Suprapubic skin (tissue), 4 donors: ENCODE results near the gene AXDND1. TPM values are rescaled to one million over a fixed set of nuclear protein-coding genes. Genes with fewer than 3 reads are reported as not detected.

Experiments used
- DNase-seq, 2 donors: peaks; one replicate each; pipeline ENCODE4 v3.0.0-alpha.2; 2019; ENCODE audit warnings: low spot score in 2 of 2
- H3K27ac ChIP-seq: fragments of 200-600 bp; sonication (generic); one replicate; pipeline ENCODE4 v1.5.1; 2019
- H3K27me3 ChIP-seq: fragments of 200-600 bp; sonication (generic); one replicate; pipeline ENCODE4 v1.5.1; 2019
- H3K36me3 ChIP-seq: fragments of 200-600 bp; sonication (generic); one replicate; pipeline ENCODE4 v1.5.1; 2019
- H3K4me1 ChIP-seq: fragments of 200-600 bp; sonication (generic); one replicate; pipeline ENCODE4 v1.5.1; 2019
- H3K4me3 ChIP-seq: fragments of 200-600 bp; sonication (generic); one replicate; pipeline ENCODE4 v1.5.1; 2019; ENCODE audit warnings: mild to moderate bottlenecking
- H3K9me3 ChIP-seq: fragments of 200-600 bp; sonication (generic); one replicate; pipeline ENCODE4 v1.5.1; 2019
- CTCF ChIP-seq, 2 donors: fragments of 200-600 bp in 1 of 2; fragments of 450-650 bp in 1 of 2; sonication (generic) in 1 of 2; IDR thresholded peaks; one replicate each; pipeline ENCODE4 v1.5.1; 2016 to 2019; ENCODE audit warnings: antibody characterized with exemption in 2 of 2, mild to moderate bottlenecking in 1 of 2, moderate library complexity in 1 of 2
- EP300 ChIP-seq: sonication (generic); formaldehyde crosslinking; IDR thresholded peaks from one replicate; pipeline ENCODE4 v1.6.1; 2017; ENCODE audit warnings: antibody characterized with exemption
- POLR2A ChIP-seq, 2 donors: fragments of 450-650 bp; IDR thresholded peaks; one replicate each; pipeline ENCODE4 v1.6.1; 2017; ENCODE audit warnings: antibody characterized with exemption in 2 of 2, mild to moderate bottlenecking in 2 of 2, moderate library complexity in 2 of 2
- POLR2AphosphoS5 ChIP-seq, 3 donors: sonication (generic); formaldehyde crosslinking; IDR thresholded peaks; one replicate each; pipeline ENCODE4 v1.6.1; 2017; ENCODE audit warnings: antibody characterized with exemption in 3 of 3
- WGBS: methylation state at CpG from one replicate; pipeline ENCODE4 v1.1.5; 2018; 5-methylcytosine and 5-hydroxymethylcytosine counted together
- total RNA-seq, 4 donors: library from RNA; depleted of rRNA; stranded (reverse); fragments of >200 nt; gene quantifications; one replicate each; pipeline ENCODE4 v1.1.0, GENCODE V29; 2016

Gene AXDND1
- total RNA-seq, 4 donors from 2014 or later: 1.3 TPM; not detected in 3

- TF ChIP-seq POLR2A (IDR thresholded peaks at IDR 0.05): no peak
- no peak for TF ChIP-seq EP300
- no peak for TF ChIP-seq CTCF (IDR thresholded peaks at IDR 0.05)
- no peak for DNase-seq
- peaks cover 9% of the 10 kb centered on the region for H3K4me1 ChIP-seq
- WGBS: 32% methylated on average over 5 of the region's 5 CpGs
- H3K9me3 ChIP-seq: no peaks in the 10 kb centered on the region
- no peak overlapping the region for H3K4me3 ChIP-seq
- peaks cover 54% of the 10 kb centered on the region for H3K27me3 ChIP-seq
- H3K36me3 ChIP-seq: no peaks in the 10 kb centered on the region
- H3K27ac ChIP-seq: no peak overlapping the region
Measured at GRCh38 chr1:179576509-179576908, 210.7 kb downstream of the AXDND1 start.

DNA sequence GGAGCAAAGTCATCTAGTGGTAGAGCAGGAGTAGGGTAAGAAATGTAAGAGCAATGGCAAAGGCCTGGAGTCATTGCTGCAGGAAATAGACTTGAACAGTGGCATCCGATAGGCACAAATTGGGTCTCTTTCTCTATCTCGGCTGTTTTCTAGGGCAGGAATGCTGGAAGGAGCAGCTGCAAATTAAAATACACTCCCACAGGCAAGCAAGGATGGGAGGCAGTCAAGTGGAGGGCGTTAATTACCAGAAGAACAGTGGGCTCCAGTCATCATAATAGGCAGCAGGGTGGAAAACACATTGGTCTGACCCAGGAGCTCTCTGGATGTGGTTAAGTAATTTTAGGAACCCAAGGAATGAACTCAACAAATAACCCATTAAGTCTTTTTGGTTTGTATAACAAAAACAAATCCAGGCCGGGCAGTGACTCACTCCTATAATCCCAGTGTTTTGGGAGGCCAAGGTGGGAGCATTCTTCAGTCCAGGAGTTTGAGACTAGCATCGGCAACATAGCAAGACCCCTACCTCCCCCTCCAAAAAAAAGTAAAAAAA, 218.1 kb downstream of the AXDND1 start:
- WGBS: 87% methylated on average over 5 of the region's 5 CpGs
- H3K4me3 ChIP-seq: no peak overlapping the region
- TF ChIP-seq EP300 (no peak), POLR2A (IDR thresholded peaks at IDR 0.05) (no peak), CTCF (IDR thresholded peaks at IDR 0.05) (no peak), POLR2AphosphoS5 (IDR thresholded peaks at IDR 0.05) (no peak)
- H3K27me3 ChIP-seq: no peaks in the 10 kb centered on the region
- H3K36me3 ChIP-seq: no peaks in the 10 kb centered on the region
- peaks cover 7% of the 10 kb centered on the region for H3K4me1 ChIP-seq
- DNase-seq: no peak
- H3K9me3 ChIP-seq: no peaks in the 10 kb centered on the region
- H3K27ac ChIP-seq: no peak overlapping the region

DNA sequence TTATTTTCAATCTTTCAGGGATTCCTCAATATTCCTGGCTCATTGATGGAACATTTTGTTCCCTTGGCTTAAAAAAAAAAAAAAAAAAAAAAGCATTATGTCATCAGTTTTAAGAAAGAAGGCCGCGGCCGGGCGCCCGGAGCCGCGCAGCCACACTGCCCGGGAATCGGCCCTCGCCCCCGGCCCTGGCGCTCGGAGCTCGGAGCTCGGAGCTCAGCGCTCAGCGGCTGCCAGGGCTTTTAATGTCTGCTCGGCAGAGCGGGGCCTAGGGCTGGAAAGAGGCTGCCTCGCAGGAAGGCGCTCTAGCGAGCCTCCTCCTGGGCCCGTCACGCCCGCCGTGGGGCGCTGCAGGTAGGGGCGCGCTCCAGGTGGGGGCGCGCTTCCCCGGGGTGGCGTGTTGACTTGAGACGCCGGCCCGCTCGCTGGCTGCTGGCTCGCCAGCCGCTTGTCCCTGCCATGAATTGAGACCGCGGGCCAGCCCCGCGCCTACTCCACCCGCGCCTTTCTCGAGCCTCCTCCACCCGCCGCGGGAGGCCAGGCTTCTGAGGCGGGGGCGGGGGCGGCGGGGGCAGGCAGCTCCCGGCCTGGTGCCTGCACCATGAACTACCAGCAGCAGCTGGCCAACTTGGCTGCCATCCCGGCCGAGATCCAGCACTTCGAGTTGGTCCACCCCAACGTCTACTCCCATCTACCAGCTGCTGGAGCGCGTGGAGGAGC, 220.5 kb downstream of the AXDND1 start:
- DNase-seq: peak in 1 of 2 donors; percentile 78
- H3K27ac ChIP-seq: peak overlapping the region; percentile 94
- H3K9me3 ChIP-seq: no peaks in the 10 kb centered on the region
- peaks cover 8% of the 10 kb centered on the region for H3K4me1 ChIP-seq
- 7% methylated on average over 25 of the region's 60 CpGs for WGBS
- H3K4me3 ChIP-seq: peak overlapping the region; percentile 54
- peaks cover 6% of the 10 kb centered on the region for H3K27me3 ChIP-seq
- TF ChIP-seq POLR2AphosphoS5 (IDR thresholded peaks at IDR 0.05): peak in 1 of 3 donors; percentile 44
- peak in 1 of 2 donors; percentile 60 for TF ChIP-seq CTCF (IDR thresholded peaks at IDR 0.05)
- no peak for TF ChIP-seq POLR2A (IDR thresholded peaks at IDR 0.05)
- no peak for TF ChIP-seq EP300
- no peaks in the 10 kb centered on the region for H3K36me3 ChIP-seq

- no peak overlapping the region for H3K4me3 ChIP-seq
- no peak for TF ChIP-seq POLR2AphosphoS5 (IDR thresholded peaks at IDR 0.05)
- no peak for TF ChIP-seq CTCF (IDR thresholded peaks at IDR 0.05)
- no peaks in the 10 kb centered on the region for H3K9me3 ChIP-seq
- WGBS: 94% methylated on average over 6 of the region's 6 CpGs
- no peak overlapping the region for H3K27ac ChIP-seq
- peaks cover 17% of the 10 kb centered on the region for H3K4me1 ChIP-seq
- DNase-seq: no peak
- peaks cover 17% of the 10 kb centered on the region for H3K27me3 ChIP-seq
- H3K36me3 ChIP-seq: no peaks in the 10 kb centered on the region
Measured at GRCh38 chr1:179587336-179587735, 221.6 kb downstream of the AXDND1 start.

DNA sequence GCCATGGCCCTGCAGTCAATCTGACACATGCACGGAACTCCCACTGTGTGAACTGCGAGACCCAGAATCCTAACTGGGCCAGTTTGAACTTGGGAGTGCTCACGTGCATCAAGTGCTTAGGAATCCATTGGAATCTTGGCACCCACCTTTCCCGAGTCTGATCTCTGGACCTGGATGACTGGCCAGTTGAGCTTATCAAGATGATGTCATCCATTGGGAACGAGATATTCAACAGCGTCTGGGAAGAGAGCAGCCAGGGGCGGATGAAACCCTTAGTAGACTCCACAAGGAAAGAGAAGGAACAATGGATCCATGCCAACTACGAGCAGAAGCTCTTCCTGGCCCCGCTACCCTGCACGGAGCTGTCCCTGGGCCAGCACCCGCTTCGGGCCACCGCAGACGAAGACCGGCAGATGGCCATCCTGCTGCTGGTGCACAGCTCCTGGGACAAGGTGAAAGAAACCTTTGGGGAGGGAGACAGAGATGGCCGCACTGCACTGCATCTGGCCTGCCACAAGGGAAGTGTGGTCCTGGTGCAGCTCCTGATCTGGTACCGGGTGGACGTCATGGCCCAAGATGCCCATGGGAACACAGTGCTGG, 222.8 kb downstream of the AXDND1 start:
- no peak for TF ChIP-seq POLR2A (IDR thresholded peaks at IDR 0.05)
- TF ChIP-seq CTCF (IDR thresholded peaks at IDR 0.05): no peak
- TF ChIP-seq POLR2AphosphoS5 (IDR thresholded peaks at IDR 0.05): no peak
- TF ChIP-seq EP300: no peak
- no peaks in the 10 kb centered on the region for H3K9me3 ChIP-seq
- H3K27ac ChIP-seq: no peak overlapping the region
- no peaks in the 10 kb centered on the region for H3K36me3 ChIP-seq
- 93% methylated on average over 15 of the region's 18 CpGs for WGBS
- peaks cover 22% of the 10 kb centered on the region for H3K27me3 ChIP-seq
- DNase-seq: no peak
- no peak overlapping the region for H3K4me3 ChIP-seq
- peaks cover 17% of the 10 kb centered on the region for H3K4me1 ChIP-seq
